Fibroblast of lung (primary cell): ENCODE data around the gene RNASEH2B.

Experiments used
- EZH2 ChIP-seq: IDR thresholded peaks from 2 replicates; pipeline ENCODE4 v1.5.1; 2012; ENCODE audit warnings: low read length, control low read depth, mild to moderate bottlenecking; ENCODE audit errors: missing control alignments
- TF ChIP-seq, protein P1 (sequence below), 2 donors: IDR thresholded peaks in 1 of 2; conservative IDR thresholded peaks in 1 of 2; 1 replicate in 1 of 2; 2 replicates in 1 of 2; pipeline ENCODE4 v1.5.1; 2011 to 2012; ENCODE audit warnings: low read length in 2 of 2, control low read depth in 1 of 2, inconsistent platforms in 1 of 2, low read depth in 1 of 2, mild to moderate bottlenecking in 1 of 2

DNA sequence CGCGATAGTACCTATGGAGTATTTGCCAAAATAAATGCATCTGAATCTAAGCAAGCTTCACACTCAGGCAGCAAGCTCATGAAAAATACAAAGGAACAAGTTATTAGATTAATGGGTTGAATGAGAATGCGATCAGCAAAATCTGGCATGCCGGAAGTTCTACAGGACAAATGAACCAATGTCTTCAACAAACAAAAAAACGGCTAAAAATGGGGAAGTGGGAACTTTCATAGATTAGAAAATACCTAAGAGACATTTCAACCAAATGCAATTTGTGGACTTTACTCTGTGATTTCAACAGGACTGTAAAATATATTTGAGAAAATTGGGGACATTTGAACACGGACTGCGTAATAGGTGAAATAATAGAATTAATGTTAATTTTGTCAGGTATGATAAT, 22.4 kb upstream of the RNASEH2B start:
- TF ChIP-seq, protein P1, sequence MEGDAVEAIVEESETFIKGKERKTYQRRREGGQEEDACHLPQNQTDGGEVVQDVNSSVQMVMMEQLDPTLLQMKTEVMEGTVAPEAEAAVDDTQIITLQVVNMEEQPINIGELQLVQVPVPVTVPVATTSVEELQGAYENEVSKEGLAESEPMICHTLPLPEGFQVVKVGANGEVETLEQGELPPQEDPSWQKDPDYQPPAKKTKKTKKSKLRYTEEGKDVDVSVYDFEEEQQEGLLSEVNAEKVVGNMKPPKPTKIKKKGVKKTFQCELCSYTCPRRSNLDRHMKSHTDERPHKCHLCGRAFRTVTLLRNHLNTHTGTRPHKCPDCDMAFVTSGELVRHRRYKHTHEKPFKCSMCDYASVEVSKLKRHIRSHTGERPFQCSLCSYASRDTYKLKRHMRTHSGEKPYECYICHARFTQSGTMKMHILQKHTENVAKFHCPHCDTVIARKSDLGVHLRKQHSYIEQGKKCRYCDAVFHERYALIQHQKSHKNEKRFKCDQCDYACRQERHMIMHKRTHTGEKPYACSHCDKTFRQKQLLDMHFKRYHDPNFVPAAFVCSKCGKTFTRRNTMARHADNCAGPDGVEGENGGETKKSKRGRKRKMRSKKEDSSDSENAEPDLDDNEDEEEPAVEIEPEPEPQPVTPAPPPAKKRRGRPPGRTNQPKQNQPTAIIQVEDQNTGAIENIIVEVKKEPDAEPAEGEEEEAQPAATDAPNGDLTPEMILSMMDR (conservative IDR thresholded peaks at IDR 0.05 in 1 of 2, IDR thresholded peaks at IDR 0.05 in 1 of 2; ENCODE audit: low read depth in 1 of 2, low read length in 2 of 2) = no peak
- TF ChIP-seq EZH2 = no peak
